Measurements from ENCODE around the gene SRSF3.
"Not testable (repeated sequence)": the region's sequence is repeated elsewhere in the genome, so short reads cannot be mapped to it uniquely, and the experiment has no call there.

The SRSF3 gene

GRCh38 chr6:36576578-36576977 is 17.6 kb upstream of the SRSF3 start:
- peak in 1 of 2 experiments; percentile 27 for DNase-seq

DNA sequence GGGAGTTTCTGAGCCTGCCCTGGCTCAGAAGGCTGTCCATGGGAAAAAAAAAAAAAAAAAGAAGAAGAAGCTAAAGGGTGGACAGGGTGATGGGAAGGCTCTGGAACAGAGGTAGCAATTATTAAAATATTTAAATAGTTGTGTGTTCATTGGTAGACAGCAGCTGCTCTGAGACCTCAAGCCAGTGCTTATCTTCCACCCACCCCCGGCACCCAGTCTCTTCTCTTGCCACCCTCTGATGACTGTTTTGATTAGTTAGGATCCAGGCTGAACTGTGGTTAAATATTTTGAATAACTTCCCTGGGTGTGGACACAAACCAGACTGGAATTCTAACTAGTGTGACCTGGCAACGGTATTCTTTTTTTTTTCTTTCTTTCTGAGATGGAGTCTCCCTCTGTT is 16.9 kb upstream of the SRSF3 start:
- DNase-seq, result no peak

- no peak for DNase-seq
These were observed 16.1 kb upstream of the SRSF3 start for GRCh38 chr6:36578030-36578429.

GRCh38 chr6:36578431-36578830 is 15.7 kb upstream of the SRSF3 start:
- no peak for DNase-seq

DNA sequence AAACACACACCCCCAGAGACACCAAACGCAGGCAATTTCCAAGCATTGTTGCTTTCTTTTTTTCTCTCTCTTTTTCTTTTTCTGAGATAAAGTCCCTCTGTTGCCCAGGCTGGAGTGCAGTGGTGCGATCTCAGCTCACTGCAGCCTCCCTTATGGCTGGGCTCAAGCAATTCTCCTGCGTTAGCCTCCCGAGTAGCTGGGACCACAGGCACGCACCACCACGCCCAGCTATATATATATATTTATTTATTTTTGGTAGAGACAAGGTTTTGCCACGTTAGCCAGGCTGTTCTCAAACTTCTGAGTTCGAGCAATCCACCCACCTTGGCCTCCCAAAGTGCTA is 14.0 kb upstream of the SRSF3 start:
- no peak for DNase-seq

DNA sequence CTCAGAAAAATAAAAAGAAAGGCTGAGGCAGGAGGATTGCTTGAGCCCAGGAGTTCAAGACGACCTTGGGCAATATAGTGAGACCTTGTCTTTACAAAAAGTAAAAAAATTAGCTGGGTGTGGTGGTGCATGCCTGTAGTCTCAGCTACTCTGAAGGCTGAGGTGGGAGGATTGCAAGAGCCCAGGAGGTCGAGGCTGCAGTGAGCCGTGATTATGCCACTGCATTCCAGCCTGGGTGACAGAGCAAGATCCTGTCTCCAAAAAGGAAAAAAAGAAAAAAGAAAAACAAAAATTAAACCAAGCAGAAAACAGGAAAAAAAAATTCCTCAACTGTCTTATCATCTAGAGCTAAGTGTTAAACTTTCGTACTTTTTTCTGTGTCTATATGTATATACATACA is 12.4 kb upstream of the SRSF3 start:
- no peak for DNase-seq

GRCh38 chr6:36586606-36587005 is 7.6 kb upstream of the SRSF3 start:
- DNase-seq, result no peak

- not testable (repeated sequence) for DNase-seq
These were observed 5.1 kb upstream of the SRSF3 start for GRCh38 chr6:36589025-36589400.

DNA sequence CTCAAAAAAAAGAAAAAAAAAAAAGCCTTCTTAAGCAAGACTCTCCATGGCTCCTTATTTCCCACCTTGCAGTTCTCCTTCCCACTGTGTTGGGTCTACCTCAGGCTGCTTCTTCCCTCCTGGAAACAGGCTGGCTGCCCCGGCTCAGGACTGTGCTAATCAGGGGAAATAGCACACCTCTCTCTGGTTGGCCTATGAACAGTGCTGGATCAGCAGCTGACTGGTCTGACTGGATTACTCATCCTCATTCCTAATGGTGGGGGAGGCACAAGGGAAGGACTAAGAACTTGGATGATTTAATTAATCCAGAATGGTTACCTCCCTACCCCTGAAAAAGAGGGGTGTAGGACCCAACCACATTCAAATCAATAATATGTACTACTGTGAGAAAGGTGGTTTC is 3.9 kb upstream of the SRSF3 start:
- DNase-seq, result no peak

DNA sequence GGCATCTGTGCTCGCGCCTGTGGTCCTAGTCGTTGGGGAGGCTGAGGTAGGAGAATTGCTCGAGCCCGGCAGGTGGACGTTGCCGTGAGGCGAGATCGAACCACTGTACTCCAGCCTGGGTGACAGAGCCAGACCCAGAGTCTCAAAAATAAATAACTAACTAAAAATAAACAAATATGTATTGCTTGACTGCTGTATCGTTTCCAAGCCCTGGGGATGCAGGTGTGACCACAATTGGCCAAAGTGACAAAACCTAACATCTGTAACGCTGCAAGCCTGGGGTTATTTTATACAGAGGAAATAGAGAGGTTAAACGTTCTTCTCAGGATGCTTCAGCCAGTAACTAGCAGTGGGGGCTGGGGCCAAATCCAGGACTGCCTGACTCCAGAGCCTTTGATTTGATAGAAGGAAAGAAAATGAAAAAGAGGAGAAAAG is 1.9 kb upstream of the SRSF3 start:
- DNase-seq, result no peak

- DNase-seq, result peak in 1 of 2 experiments; percentile 79
These were observed 563 bp upstream of the SRSF3 start for GRCh38 chr6:36593569-36594028.

DNA sequence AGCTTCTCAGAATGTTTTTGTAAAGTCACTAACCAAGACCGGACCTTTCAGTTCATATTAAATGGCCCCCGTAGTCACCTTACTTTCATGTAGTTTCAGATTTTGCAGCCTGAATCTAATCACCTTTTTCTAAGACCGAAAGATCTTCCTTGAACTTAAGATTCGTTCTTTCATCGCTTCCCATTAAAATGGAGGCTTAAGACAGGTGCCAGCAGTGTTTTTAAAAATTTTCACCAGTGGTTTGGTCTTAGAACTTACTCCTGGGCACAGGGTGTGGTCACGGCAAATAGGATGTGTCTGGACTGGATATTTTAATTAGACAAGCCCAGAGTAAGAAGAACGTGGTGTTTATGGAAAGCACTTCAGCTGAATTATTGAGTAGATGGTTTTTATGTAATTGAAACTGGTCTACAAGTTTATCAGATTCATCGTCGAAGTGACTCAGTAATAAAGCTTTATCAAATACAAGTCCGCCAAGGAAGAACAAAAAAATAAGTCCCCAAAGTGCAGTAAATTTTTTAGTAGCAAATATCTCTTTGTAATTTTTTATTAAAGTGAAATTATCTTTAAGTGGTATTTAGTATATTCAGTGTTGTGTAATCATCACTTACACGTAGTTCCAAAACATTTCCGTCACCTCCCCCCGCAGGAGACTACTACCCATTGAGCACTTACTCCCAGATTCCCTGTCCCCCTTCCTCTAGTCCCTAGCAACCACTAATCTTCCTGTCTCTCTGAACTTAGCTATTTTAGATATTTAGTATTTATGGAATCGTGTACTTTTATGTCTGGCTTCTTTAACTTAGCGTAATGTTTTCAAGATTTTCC is 868 bp downstream of the SRSF3 start:
- DNase-seq, result peak; percentile 61 to 70

DNA sequence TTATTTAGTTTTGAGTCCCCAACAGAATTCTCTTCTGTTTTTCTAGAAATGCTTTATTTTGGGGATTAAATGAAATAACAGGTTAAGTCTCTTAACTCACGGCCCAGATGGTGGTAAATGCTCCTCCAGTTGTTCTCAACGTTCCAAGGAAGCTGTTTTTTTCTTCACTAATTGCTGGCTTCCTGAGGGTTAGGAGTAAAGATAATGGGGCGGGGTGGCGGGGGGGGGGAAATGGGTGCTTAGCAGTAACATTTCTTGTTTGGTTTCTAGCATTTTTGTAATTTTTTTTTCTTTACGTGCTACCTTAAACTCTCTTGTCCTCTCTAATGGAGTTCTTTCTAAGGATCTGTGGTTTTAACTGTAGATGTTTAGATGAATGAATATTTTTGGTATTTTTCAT is 2.2 kb downstream of the SRSF3 start:
- no peak for DNase-seq

DNA sequence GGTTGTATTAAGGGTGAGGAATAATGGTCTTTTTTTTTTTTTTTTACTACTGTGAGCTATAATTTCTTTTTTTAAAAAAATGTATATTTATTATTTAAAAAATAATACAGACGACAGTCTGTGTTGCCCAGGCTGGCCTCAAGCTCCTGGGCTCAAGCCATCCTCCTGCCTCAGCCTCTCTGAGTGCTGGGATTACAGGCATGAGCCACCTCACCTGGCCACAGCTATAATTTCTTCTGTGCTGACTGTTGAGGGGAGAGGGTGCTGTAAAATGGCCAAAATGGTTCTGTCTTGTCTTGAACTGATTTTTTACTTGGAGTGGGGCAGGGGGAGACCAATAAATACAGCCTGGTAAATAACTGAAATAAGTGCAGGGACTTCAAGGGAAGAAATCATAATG is 3.6 kb downstream of the SRSF3 start:
- DNase-seq, result no peak

GRCh38 chr6:36598326-36598725 is 4.2 kb downstream of the SRSF3 start:
- no peak for DNase-seq

- DNase-seq, result no peak
These were observed 4.7 kb downstream of the SRSF3 start for GRCh38 chr6:36598739-36599318.

GRCh38 chr6:36599791-36600209 is 5.6 kb downstream of the SRSF3 start:
- DNase-seq, result no peak

GRCh38 chr6:36600564-36601146 is 6.5 kb downstream of the SRSF3 start:
- no peak for DNase-seq

- not testable (repeated sequence) for DNase-seq
These were observed 7.7 kb downstream of the SRSF3 start for GRCh38 chr6:36601818-36602217.

DNA sequence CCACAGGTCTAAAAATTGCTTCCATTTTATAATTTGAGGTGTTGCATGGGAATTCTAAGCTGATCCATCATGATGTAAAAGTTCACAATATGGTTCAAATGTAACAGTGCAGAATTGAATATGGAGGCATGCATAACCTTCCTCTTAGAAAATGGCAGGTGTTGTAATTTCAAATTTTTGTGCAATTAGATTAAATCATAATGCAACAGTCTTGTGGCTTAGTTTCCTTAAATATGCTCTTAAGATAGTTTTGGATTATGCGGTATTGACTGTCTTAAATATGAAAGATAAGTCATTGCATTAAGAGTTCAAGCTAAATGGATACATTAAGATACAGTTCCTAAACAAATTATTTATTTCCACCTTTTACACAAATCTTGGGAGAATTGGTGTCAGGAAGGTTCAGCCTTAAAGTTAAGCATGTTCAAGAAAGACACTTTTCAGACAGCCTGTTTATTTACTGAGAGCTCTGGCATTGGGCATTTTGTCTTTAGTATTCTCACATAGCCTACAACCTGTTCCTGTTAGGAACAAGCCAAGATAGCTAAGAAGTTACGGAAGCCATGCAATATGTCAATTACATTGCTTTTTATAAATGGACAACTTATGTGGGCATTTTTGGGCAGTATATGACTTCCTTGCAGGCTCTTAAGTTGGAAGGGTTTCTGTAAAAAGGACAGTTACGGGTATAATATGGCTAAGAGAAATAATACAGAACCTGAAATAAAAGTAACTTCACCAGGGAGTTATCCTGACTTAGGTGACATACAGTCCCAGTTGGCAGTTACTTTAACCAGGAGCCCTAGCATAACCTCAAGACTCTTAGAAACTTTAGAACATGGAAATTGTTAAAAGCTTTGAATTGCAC is 9.3 kb downstream of the SRSF3 start:
- DNase-seq, result no peak

DNA sequence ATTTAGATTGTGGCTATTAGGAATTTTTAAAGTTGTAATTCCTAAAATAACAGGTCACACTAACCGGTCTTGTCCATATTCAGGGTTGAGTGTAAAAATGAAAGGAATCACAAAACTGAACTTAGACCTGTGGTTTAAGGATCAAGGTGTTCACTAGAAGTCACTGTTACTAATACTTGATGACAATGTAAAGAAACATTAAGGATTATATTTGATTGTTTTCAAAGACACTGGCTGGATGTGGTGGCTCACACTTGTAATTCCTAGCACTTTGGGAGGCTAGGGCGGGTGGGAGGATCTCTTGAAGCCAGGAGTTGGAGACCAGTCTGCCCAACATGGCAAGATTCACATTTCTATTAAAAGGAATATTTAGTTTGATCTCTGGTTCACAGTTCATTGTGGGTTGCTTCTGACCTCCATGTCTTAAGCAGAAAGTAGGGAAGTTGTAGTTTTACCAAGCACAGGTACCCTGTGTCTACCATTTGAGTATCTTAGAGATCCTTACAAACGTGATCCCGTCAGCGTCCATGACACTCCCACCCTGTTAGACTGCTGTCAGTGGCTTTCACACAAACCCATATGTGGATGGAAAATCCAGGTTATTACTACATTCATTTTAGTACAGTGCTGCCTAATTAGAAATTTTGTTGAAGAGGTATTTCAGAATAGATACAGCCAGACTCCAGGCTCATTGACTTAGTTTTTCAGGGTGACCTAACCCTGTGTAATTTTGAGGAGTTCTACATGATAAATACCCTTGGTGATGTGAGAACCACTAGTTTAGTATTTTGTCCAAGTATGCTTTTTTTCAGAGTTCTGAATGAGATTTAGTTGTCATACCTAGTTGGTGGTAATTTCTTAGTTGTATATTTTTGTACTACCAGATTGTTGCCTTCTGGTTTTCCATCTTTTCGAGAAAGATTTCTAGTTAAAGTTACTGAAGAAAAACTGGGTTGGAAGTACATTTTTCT is 10.2 kb downstream of the SRSF3 start:
- no peak for DNase-seq

- no peak for DNase-seq
These were observed 11.0 kb downstream of the SRSF3 start for GRCh38 chr6:36605143-36605542.
